Lower leg skin (tissue), 3 donors: ENCODE results near the gene FAAH.

Experiments
- POLR2A ChIP-seq, 2 donors: fragments of 450-650 bp; IDR thresholded peaks; one replicate each; pipeline ENCODE4 v1.6.1; 2016 to 2017; ENCODE audit warnings: antibody characterized with exemption in 2 of 2, mild to moderate bottlenecking in 1 of 2, moderate library complexity in 1 of 2
- TF ChIP-seq, protein P1 (sequence below), 3 donors: fragments of 450-650 bp; IDR thresholded peaks; one replicate each; pipeline ENCODE4 v1.5.1; 2016; ENCODE audit warnings: antibody characterized with exemption in 3 of 3, mild to moderate bottlenecking in 3 of 3, moderate library complexity in 2 of 3

DNA sequence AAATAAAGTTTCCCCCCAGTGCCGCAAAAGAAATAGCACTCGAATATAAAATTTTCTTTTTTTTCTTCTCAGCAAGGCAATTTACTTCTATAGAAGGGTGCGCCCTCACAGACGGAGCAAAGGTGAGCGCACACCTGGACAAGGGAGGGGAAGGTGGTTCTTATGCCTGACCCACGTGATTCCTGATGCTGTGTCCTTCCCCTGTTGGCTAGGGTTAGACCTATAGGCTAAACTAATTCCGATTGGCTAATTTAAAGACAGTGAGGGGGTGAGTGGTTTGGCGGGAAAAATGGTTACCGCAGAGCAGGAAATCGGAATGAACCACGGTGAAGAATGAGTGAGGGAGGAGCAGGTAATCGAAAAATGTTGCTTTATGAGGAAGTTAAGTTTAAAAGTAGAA is 607 bp upstream of the FAAH start:
- TF ChIP-seq, protein P1, sequence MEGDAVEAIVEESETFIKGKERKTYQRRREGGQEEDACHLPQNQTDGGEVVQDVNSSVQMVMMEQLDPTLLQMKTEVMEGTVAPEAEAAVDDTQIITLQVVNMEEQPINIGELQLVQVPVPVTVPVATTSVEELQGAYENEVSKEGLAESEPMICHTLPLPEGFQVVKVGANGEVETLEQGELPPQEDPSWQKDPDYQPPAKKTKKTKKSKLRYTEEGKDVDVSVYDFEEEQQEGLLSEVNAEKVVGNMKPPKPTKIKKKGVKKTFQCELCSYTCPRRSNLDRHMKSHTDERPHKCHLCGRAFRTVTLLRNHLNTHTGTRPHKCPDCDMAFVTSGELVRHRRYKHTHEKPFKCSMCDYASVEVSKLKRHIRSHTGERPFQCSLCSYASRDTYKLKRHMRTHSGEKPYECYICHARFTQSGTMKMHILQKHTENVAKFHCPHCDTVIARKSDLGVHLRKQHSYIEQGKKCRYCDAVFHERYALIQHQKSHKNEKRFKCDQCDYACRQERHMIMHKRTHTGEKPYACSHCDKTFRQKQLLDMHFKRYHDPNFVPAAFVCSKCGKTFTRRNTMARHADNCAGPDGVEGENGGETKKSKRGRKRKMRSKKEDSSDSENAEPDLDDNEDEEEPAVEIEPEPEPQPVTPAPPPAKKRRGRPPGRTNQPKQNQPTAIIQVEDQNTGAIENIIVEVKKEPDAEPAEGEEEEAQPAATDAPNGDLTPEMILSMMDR (IDR thresholded peaks at IDR 0.05), result no peak
- no peak for TF ChIP-seq POLR2A (IDR thresholded peaks at IDR 0.05)
